GM12801 (cell line): ENCODE results near the gene NFATC2.

ENCODE experiments used
- TF ChIP-seq, protein P1 (sequence below): IDR thresholded peaks from one replicate; pipeline ENCODE4 v1.5.1; 2011; ENCODE audit warnings: control low read depth; ENCODE audit not compliant: insufficient read length; ENCODE audit errors: extremely low read depth

NFATC2 gene

DNA sequence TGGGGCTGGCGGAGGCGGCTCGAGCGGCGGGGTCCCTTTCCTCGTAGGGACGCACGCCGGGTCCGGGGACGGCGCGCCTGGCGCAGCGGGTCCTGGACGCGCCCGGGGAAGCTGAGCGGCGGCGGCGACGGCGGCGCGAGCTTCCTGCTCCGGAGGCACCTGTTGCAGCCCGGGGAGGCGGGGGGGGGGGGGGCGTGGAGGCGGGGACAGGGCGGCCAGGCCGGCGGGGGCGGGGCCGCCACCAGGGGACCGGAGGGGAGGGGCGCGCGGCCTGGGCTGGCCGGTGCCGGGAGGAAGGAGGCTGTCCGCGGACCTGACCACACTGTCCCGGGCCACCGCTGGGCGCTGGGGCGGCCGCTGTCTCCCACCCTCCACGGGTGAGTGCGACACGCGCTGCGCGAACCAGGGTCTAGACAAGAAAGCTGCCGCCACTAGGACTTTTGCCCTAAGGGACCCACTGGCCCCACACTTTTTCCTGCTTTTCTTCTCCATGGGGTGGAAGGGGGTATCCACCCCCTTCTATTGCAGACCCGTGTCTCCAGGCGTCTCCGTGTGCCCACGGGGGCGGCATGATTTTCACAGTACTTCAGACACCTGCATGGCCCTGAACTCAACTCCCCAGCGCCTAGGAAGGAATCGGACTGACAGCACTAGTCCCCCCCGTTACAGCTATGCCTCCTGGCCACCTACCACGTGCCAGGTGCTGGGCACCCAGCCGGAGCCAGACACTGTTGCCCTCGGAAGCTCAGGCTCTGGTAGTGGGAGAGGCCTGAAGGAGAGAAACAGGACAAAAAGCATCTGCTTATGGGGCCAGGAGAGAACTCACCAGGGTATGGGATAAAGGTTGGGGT, at the start of gene NFATC2:
Gene NFATC2 (minus strand): TSS at position 149 of the 851 bp plus-strand sequence. CDS start 220 bp downstream, outside the sequence.
- TF ChIP-seq, protein P1, sequence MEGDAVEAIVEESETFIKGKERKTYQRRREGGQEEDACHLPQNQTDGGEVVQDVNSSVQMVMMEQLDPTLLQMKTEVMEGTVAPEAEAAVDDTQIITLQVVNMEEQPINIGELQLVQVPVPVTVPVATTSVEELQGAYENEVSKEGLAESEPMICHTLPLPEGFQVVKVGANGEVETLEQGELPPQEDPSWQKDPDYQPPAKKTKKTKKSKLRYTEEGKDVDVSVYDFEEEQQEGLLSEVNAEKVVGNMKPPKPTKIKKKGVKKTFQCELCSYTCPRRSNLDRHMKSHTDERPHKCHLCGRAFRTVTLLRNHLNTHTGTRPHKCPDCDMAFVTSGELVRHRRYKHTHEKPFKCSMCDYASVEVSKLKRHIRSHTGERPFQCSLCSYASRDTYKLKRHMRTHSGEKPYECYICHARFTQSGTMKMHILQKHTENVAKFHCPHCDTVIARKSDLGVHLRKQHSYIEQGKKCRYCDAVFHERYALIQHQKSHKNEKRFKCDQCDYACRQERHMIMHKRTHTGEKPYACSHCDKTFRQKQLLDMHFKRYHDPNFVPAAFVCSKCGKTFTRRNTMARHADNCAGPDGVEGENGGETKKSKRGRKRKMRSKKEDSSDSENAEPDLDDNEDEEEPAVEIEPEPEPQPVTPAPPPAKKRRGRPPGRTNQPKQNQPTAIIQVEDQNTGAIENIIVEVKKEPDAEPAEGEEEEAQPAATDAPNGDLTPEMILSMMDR: no peak

DNA sequence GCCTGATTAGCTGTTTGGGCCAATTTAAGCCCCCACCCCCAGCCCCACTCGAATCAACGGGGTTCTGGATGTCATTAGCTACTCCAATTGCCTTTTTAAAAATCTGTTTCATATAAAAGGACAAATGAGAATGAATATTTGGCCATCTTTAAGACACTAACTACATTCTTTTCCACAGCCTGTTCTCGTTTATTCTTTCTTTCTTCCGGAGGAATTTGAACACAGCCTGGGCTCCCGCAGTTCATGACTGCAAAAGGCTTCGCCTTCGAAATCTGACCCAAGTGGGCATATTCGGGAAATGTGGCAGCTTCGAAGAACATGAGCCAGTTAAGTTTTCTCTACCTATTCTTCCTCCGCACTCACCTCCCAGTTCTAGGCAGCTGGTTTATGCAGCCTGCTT, 49.4 kb upstream of the NFATC2 start:
- TF ChIP-seq, protein P1: no peak

DNA sequence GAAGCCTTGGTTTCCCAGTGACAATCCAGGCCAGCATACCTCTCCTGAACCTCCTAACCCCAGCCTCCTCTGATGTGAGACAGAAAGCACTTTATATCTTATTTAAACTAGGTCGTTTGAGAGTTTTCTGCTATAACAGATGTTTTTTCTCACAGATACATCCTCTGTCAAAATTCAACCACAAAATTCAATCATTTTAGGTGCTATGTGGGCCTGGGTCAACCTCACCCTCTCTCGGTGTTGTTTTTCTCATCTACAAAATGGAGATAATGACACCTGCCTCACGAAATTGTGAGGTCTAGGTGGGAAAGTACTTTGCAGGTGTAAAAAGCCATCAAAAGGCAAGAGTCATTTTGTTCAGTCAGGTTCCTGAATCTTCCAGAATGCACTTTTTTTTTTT, 46.2 kb upstream of the NFATC2 start:
- TF ChIP-seq, protein P1: no peak

DNA sequence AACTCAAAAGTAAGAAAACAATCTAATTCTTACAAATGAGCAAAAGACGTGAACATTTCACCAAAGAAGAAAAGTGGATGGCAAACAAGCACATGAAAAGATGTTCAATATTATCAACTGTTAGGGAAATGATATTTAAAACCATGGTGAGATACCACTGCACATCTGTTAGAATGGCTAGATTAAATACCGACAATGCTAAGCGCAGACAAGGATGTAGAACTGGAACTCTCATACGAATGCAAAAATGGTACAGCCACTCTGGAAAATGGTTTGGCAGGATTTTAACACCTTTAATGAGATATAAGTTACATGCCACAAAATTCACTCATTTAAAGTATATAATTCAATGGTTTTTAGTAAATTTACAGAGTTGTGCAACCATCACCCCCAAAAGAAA, 44.6 kb upstream of the NFATC2 start:
- TF ChIP-seq, protein P1: no peak

DNA sequence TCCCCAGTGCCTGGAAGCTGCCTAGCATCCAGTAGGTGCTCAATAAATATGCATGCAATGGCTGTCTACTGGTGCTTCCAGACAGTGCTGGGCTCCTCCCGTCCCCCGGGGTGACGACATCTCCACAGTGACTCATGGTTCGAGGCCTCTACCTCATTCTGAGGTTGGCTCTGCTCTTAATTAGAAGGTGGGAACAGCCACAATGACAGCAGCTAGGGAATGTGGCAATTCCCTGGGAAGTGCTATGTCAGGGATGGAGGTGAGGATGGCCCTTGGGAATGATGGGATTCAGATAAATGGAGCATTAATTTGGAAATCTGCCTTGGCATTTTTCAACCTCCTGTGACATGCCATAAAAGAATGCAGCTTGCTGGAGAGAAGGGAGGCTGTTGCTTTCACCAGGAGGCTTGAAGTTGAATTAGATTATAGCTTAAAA, 43.5 kb upstream of the NFATC2 start:
- TF ChIP-seq, protein P1: no peak

DNA sequence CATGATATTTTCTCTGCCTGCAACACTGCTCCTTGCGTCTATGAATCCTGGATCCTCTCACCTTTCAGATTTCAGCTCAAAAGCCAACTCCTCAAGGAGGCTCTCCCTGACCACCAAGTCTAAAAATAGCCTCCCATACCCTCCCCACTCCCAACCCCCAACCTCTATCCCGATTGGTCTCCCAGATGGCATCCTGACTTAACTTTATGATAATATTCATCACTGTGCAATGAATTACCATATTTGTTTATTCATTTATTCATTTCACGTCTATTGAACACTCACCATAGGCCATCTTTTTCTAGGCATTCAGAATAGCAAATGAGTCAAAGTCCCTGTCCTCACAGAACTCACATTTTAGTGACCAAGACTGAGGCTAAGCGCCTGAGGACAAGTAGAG, 42.6 kb upstream of the NFATC2 start:
- TF ChIP-seq, protein P1: no peak

DNA sequence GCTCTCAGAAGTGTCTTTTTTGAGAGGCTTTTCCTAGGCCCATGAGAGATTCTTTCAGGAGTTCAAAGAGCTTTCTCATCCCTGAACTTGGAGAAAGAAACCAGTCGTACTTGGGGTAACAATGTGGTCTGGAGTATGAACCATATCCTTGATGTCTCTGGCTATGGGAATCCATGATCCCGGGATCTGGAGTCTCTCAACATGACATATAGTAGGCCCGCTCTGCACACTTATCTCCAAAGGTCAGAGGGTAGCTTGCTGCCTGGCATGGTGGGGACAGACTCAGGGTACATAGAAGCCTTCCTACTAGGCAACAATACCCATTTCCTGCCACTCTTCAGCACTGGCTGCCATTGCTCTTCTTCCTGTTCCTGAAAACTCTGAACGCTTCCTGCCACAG, 42.2 kb upstream of the NFATC2 start:
- TF ChIP-seq, protein P1: no peak
